ENCODE measurements around the gene CHST12.

- TF ChIP-seq EZH2 (IDR thresholded peaks at IDR 0.05; ENCODE audit: low read length, unreplicated experiment) = no peak
- no peak for TF ChIP-seq CTCF (conservative IDR thresholded peaks at IDR 0.05; ENCODE audit: low read depth, low read length)
These were observed 29.7 kb downstream of the CHST12 start for GRCh38 chr7:2432910-2433712.
